Skeletal muscle tissue (tissue), 4 donors: ENCODE data around the gene SBF1. TPM values are rescaled to one million over a fixed set of nuclear protein-coding genes. Genes with fewer than 3 reads are reported as not detected.

Source experiments
- H3K27ac ChIP-seq: one replicate; pipeline ENCODE4 v1.7.0; 2013; ENCODE audit warnings: mild to moderate bottlenecking, low read depth, low read length, inconsistent platforms
- H3K27me3 ChIP-seq, 3 donors: one replicate each; pipeline ENCODE4 v1.7.0; 2013; ENCODE audit warnings: low read length in 3 of 3; ENCODE audit not compliant: control insufficient read depth in 3 of 3, insufficient read depth in 3 of 3
- H3K36me3 ChIP-seq, 3 donors: one replicate each; pipeline ENCODE4 v1.7.0; 2013; ENCODE audit warnings: low read length in 3 of 3; ENCODE audit not compliant: control insufficient read depth in 3 of 3, insufficient read depth in 3 of 3
- H3K4me1 ChIP-seq, 3 donors: one replicate each; pipeline ENCODE4 v1.7.0; 2013; ENCODE audit warnings: low read length in 3 of 3, mild to moderate bottlenecking in 3 of 3; ENCODE audit not compliant: control insufficient read depth in 3 of 3, insufficient read depth in 3 of 3
- H3K4me3 ChIP-seq, 3 donors: one replicate each; pipeline ENCODE4 v1.7.0; 2013; ENCODE audit warnings: low read length in 3 of 3
- H3K9ac ChIP-seq, 3 donors: one replicate each; pipeline ENCODE4 v1.7.0; 2013; ENCODE audit warnings: low read length in 3 of 3, mild to moderate bottlenecking in 3 of 3, moderate library complexity in 2 of 3, low read depth in 1 of 3
- H3K9me3 ChIP-seq, 3 donors: one replicate each; pipeline ENCODE4 v1.7.0; 2013; ENCODE audit warnings: low read length in 3 of 3; ENCODE audit not compliant: control insufficient read depth in 3 of 3
- total RNA-seq: library from RNA; depleted of rRNA; stranded (reverse); fragments of >200 nt; gene quantifications from one replicate; pipeline ENCODE4 v1.2.3, GENCODE V29; 2014
- donor health status: Osteomylitis.

SBF1 gene
- total RNA-seq, 1 donor from 2014 or later = 30.8 TPM

GRCh38 chr22:50500452-50500851, 25.6 kb upstream of the SBF1 start:
- H3K36me3 ChIP-seq = peaks cover 10 to 18% (median 14%) of the 10 kb centered on the region in 3 donors
- H3K9me3 ChIP-seq = no peaks in the 10 kb centered on the region

GRCh38 chr22:50498322-50498890, 23.6 kb upstream of the SBF1 start:
- H3K27ac ChIP-seq = no peak overlapping the region
- H3K4me1 ChIP-seq = no peaks in the 10 kb centered on the region
- no peak overlapping the region for H3K9ac ChIP-seq
- peaks cover 0 to 4% (median 4%) of the 10 kb centered on the region in 3 donors for H3K27me3 ChIP-seq
- no peaks in the 10 kb centered on the region for H3K9me3 ChIP-seq
- no peak overlapping the region for H3K4me3 ChIP-seq
- peaks cover 3 to 7% (median 4%) of the 10 kb centered on the region in 3 donors for H3K36me3 ChIP-seq

More at GRCh38 chr22:50500452-50500851, 25.6 kb upstream of the SBF1 start:
- no peak overlapping the region for H3K27ac ChIP-seq
- no peaks in the 10 kb centered on the region for H3K4me1 ChIP-seq
- no peak overlapping the region for H3K4me3 ChIP-seq
- H3K27me3 ChIP-seq = peaks cover 0 to 4% (median 4%) of the 10 kb centered on the region in 3 donors
- no peak overlapping the region for H3K9ac ChIP-seq

- Histone ChIP-seq H3K9ac (no peak overlapping the region), H3K4me1 (no peaks in the 10 kb centered on the region), H3K27me3 (peaks cover 0 to 4% (median 4%) of the 10 kb centered on the region in 3 donors), H3K27ac (no peak overlapping the region), H3K9me3 (no peaks in the 10 kb centered on the region), H3K36me3 (peaks cover 0 to under 1% (median under 1%) of the 10 kb centered on the region in 3 donors), H3K4me3 (no peak overlapping the region)
Observed at GRCh38 chr22:50497093-50497492, 22.3 kb upstream of the SBF1 start.

GRCh38 chr22:50490531-50491308, 15.9 kb upstream of the SBF1 start:
- H3K4me3 ChIP-seq = no peak overlapping the region
- H3K4me1 ChIP-seq = no peaks in the 10 kb centered on the region
- no peaks in the 10 kb centered on the region for H3K36me3 ChIP-seq

GRCh38 chr22:50489363-50490243, 14.8 kb upstream of the SBF1 start:
- Histone ChIP-seq H3K4me1 (no peaks in the 10 kb centered on the region), H3K27ac (no peak overlapping the region), H3K9me3 (no peaks in the 10 kb centered on the region), H3K9ac (no peak overlapping the region), H3K36me3 (no peaks in the 10 kb centered on the region), H3K4me3 (no peak overlapping the region), H3K27me3 (peaks cover 9 to 30% (median 29%) of the 10 kb centered on the region in 3 donors)

More at GRCh38 chr22:50490531-50491308, 15.9 kb upstream of the SBF1 start:
- Histone ChIP-seq H3K9ac (no peak overlapping the region), H3K27ac (no peak overlapping the region), H3K27me3 (peaks cover 3 to 26% (median 22%) of the 10 kb centered on the region in 3 donors), H3K9me3 (no peaks in the 10 kb centered on the region)

GRCh38 chr22:50488886-50489285, 14.1 kb upstream of the SBF1 start:
- Histone ChIP-seq H3K27ac (no peak overlapping the region), H3K9ac (no peak overlapping the region), H3K36me3 (no peaks in the 10 kb centered on the region), H3K27me3 (peaks cover 13 to 33% (median 33%) of the 10 kb centered on the region in 3 donors), H3K9me3 (no peaks in the 10 kb centered on the region), H3K4me3 (no peak overlapping the region), H3K4me1 (no peaks in the 10 kb centered on the region)

- no peak overlapping the region for H3K4me3 ChIP-seq
- no peaks in the 10 kb centered on the region for H3K36me3 ChIP-seq
- H3K9ac ChIP-seq = no peak overlapping the region
- H3K27me3 ChIP-seq = peaks cover 20 to 41% (median 41%) of the 10 kb centered on the region in 3 donors
- H3K4me1 ChIP-seq = no peaks in the 10 kb centered on the region
- no peak overlapping the region for H3K27ac ChIP-seq
- no peaks in the 10 kb centered on the region for H3K9me3 ChIP-seq
Observed at GRCh38 chr22:50488006-50488677, 13.3 kb upstream of the SBF1 start.

- Histone ChIP-seq H3K4me3 (no peak overlapping the region), H3K27me3 (peaks cover 25 to 48% (median 48%) of the 10 kb centered on the region in 3 donors), H3K9ac (no peak overlapping the region)
Observed at GRCh38 chr22:50487290-50488005, 12.6 kb upstream of the SBF1 start.

More at GRCh38 chr22:50487290-50488005, 12.6 kb upstream of the SBF1 start:
- H3K4me1 ChIP-seq = no peaks in the 10 kb centered on the region
- H3K27ac ChIP-seq = no peak overlapping the region
- H3K36me3 ChIP-seq = no peaks in the 10 kb centered on the region
- H3K9me3 ChIP-seq = no peaks in the 10 kb centered on the region
